LoVo (cell line): Measurements from ENCODE around the gene CDC42EP3.

ENCODE experiments used
- DNase-seq: peaks from one replicate; pipeline ENCODE4 v3.0.0-alpha.2; 2016; ENCODE audit warnings: low spot score

The CDC42EP3 gene

GRCh38 chr2:37683921-37684780 is 12.7 kb upstream of the CDC42EP3 start:
- DNase-seq = no peak

- DNase-seq = no peak
Measured at GRCh38 chr2:37683241-37683640, 11.8 kb upstream of the CDC42EP3 start.

- no peak for DNase-seq
Measured at GRCh38 chr2:37682473-37682872, 11.0 kb upstream of the CDC42EP3 start.

- DNase-seq = no peak
Measured at GRCh38 chr2:37681587-37681986, 10.1 kb upstream of the CDC42EP3 start.

DNA sequence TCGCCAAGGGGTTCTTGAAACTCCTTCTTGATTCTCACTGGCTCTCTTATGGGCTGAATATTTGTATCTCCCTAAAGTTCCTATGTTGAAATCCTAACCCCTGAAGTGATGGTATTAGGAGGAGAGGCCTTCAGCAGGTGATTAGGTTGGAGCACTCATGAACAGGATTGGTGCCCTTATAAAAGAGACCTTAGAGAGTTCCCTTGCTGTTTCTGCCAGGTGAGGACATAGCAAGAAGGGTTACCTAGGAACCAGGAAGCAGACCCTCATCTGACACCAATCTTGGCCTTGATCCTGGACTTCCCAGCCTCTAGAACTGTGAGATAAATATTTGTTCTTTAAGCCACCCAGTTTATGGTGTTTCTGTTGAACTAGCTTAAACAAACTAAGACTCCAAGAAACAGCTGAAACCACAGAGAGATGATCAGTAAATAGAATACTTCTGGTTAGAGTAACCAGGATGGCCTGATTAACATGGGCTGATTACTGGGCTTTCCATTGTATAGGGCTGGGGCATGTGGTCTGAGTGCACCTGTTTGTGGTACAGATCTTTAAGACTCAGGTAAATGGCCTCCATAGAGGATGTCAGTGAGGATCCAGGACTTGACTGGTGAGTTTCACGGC is 7.7 kb upstream of the CDC42EP3 start:
- DNase-seq = no peak

- DNase-seq = peak; percentile 37
Measured at GRCh38 chr2:37676274-37676673, 4.8 kb upstream of the CDC42EP3 start.

- DNase-seq = no peak
Measured at GRCh38 chr2:37674946-37675345, 3.5 kb upstream of the CDC42EP3 start.

GRCh38 chr2:37672870-37673184 is 1.4 kb upstream of the CDC42EP3 start:
- DNase-seq = no peak

- peak; percentile 72 for DNase-seq
Measured at GRCh38 chr2:37672104-37672869, 845 bp upstream of the CDC42EP3 start.

DNA sequence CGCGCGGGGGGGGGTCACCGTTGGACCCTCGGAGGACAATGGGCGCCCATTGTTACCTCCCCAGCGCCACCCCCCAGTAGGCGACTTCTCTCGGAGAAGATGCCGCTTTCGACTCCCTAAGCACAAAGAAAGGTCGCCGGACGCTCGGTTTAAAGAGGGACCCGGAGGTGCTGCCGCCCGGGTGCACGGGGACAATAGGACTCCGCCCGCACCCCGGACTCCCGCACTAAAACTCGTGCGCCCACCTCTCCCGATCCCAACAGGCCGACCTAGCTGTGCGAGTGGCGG is 318 bp upstream of the CDC42EP3 start:
- DNase-seq = no peak

GRCh38 chr2:37670378-37671008 is 949 bp downstream of the CDC42EP3 start:
- no peak for DNase-seq

GRCh38 chr2:37669446-37669845 is 2.0 kb downstream of the CDC42EP3 start:
- no peak for DNase-seq

GRCh38 chr2:37667704-37668103 is 3.7 kb downstream of the CDC42EP3 start:
- no peak for DNase-seq

- no peak for DNase-seq
Measured at GRCh38 chr2:37666772-37667171, 4.7 kb downstream of the CDC42EP3 start.

- no peak for DNase-seq
Measured at GRCh38 chr2:37665604-37666362, 5.7 kb downstream of the CDC42EP3 start.

- no peak for DNase-seq
Measured at GRCh38 chr2:37665043-37665442, 6.4 kb downstream of the CDC42EP3 start.

- no peak for DNase-seq
Measured at GRCh38 chr2:37664231-37664643, 7.2 kb downstream of the CDC42EP3 start.

- DNase-seq = no peak
Measured at GRCh38 chr2:37663390-37663789, 8.1 kb downstream of the CDC42EP3 start.

DNA sequence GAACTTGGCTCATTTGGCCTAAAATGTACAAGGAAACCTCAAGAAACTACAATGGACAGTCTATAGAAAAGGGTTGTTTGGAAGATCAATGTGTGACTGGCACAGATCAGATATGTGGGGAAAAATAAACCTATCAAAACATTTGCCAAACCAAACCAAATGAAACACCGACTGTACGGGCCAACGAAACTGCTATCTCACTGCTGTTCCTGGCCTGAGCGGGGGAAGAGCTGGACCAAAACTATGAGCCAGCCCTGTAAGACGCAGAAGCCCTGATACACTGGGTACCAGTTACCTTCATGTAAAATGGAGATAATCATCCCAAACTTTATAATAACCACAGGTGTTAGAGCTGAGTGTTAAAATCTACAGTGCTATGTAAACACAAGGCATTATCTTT is 11.7 kb downstream of the CDC42EP3 start:
- DNase-seq = no peak

GRCh38 chr2:37658682-37659081 is 12.8 kb downstream of the CDC42EP3 start:
- DNase-seq = no peak

DNA sequence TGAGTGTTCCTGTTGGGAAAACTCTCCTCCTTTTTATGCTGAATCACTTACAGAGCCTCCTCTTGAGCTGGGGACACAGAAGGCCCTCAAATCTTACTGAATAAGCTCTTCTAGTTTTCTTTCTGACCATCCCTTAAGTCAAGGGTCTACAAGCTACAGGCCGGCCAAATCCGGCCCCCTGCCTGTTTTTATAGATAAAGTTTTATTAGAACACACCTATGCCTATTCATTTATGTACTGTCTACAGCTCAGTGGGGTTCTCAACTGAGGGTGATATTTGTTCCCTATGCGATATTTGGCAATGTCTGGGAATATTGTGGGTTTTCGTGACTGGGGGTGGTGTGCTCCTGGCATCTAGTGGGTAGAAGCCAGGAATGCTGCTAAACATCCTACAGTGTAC is 14.0 kb downstream of the CDC42EP3 start:
- DNase-seq = no peak
